Common myeloid progenitor, CD34-positive (primary cell): ENCODE results near the gene LRMDA.

ENCODE experiments used
- CTCF ChIA-PET: fragments of 350-600 bp; sonication (Branson Sonifier 250); formaldehyde crosslinking; loops from one replicate; lab custom pipeline; 2021; ENCODE audit warnings: antibody characterized with exemption; lab: Charles Lee
- POLR2A ChIA-PET: fragments of 350-600 bp; sonication (Branson Sonifier 250); formaldehyde crosslinking; loops from one replicate; lab custom pipeline; 2021; ENCODE audit warnings: antibody characterized with exemption; lab: Charles Lee
- DNase-seq, 3 donors: peaks; one replicate each; pipeline versions ENCODE4 v3.0.0 to v3.0.0-alpha.2; 2013
- H3K27ac ChIP-seq, 2 experiments: 1 replicate in 1 of 2; 2 replicates in 1 of 2; pipeline ENCODE4 v1.7.0; 2013; ENCODE audit warnings: inconsistent platforms in 2 of 2, low read length in 2 of 2, mild to moderate bottlenecking in 2 of 2, low read depth in 1 of 2, moderate library complexity in 1 of 2; ENCODE audit not compliant: severe bottlenecking in 2 of 2, insufficient read depth in 1 of 2, poor library complexity in 1 of 2
- H3K27me3 ChIP-seq, 5 experiments: replicated peaks in 2 of 5; 1 replicate in 3 of 5; 2 replicates in 2 of 5; pipeline versions ENCODE4 v1.6.1 to v1.7.0; 2013; ENCODE audit warnings: low read length in 4 of 5, mild to moderate bottlenecking in 2 of 5, moderate library complexity in 2 of 5, inconsistent platforms in 1 of 5; ENCODE audit not compliant: insufficient read depth in 5 of 5, control insufficient read depth in 4 of 5
- H3K36me3 ChIP-seq, 4 experiments: 1 replicate in 2 of 4; 2 replicates in 2 of 4; pipeline versions ENCODE4 v1.6.1 to v1.7.0; 2013; ENCODE audit warnings: low read length in 3 of 4, control low read depth in 1 of 4, mild to moderate bottlenecking in 1 of 4; ENCODE audit not compliant: control insufficient read depth in 4 of 4, insufficient read depth in 4 of 4
- H3K4me1 ChIP-seq, 4 experiments: 1 replicate in 3 of 4; 2 replicates in 1 of 4; pipeline versions ENCODE4 v1.6.1 to v1.7.1; 2013; ENCODE audit warnings: low read length in 3 of 4, mild to moderate bottlenecking in 3 of 4, control low read depth in 1 of 4, inconsistent platforms in 1 of 4, moderate library complexity in 1 of 4; ENCODE audit not compliant: control insufficient read depth in 4 of 4, insufficient read depth in 4 of 4; ENCODE audit errors: control extremely low read depth in 1 of 4
- H3K4me3 ChIP-seq, 7 experiments: 1 replicate in 4 of 7; 2 replicates in 3 of 7; pipeline versions ENCODE4 v1.5.1 to v1.7.0; 2013; ENCODE audit warnings: mild to moderate bottlenecking in 7 of 7, low read length in 6 of 7, moderate library complexity in 6 of 7, inconsistent platforms in 2 of 7, low read depth in 2 of 7, control low read depth in 1 of 7; ENCODE audit not compliant: insufficient read depth in 4 of 7, control insufficient read depth in 1 of 7; ENCODE audit errors: extremely low read depth in 1 of 7
- H3K9me3 ChIP-seq, 5 experiments: 1 replicate in 4 of 5; 2 replicates in 1 of 5; pipeline versions ENCODE4 v1.6.1 to v1.7.1; 2013; ENCODE audit warnings: low read length in 4 of 5, mild to moderate bottlenecking in 2 of 5, inconsistent platforms in 1 of 5, low read depth in 1 of 5, moderate library complexity in 1 of 5; ENCODE audit not compliant: control insufficient read depth in 4 of 5, insufficient read depth in 2 of 5; ENCODE audit errors: control extremely low read depth in 1 of 5
- WGBS: methylation state at CpG from one replicate; pipeline ENCODE4 v1.1.5; 2013; ENCODE audit not compliant: insufficient coverage; 5-methylcytosine and 5-hydroxymethylcytosine counted together

Gene LRMDA

GRCh38 chr10:75817198-75817597 is 385.8 kb downstream of the LRMDA start:
- Histone ChIP-seq H3K9me3 (peaks cover 0 to 8% (median 0%) of the 10 kb centered on the region in 5 experiments), H3K4me3 (no peak overlapping the region), H3K27ac (no peak overlapping the region), H3K27me3 (no peaks in the 10 kb centered on the region), H3K4me1 (no peaks in the 10 kb centered on the region), H3K36me3 (peaks cover 0 to 2% (median 0%) of the 10 kb centered on the region in 4 experiments)
- DNase-seq, result no peak
- 100% methylated on average over 1 of the region's 2 CpGs for WGBS
- ChIA-PET CTCF (no interaction called here), POLR2A (no interaction called here)

GRCh38 chr10:75818552-75818951 is 387.1 kb downstream of the LRMDA start:
- WGBS, result 94% methylated on average over 3 of the region's 4 CpGs
- Histone ChIP-seq H3K27ac (no peak overlapping the region), H3K4me1 (no peaks in the 10 kb centered on the region), H3K36me3 (peaks cover 0 to 2% (median 0%) of the 10 kb centered on the region in 4 experiments), H3K9me3 (peaks cover 0 to 10% (median 0%) of the 10 kb centered on the region in 5 experiments), H3K27me3 (no peaks in the 10 kb centered on the region), H3K4me3 (no peak overlapping the region)
- ChIA-PET POLR2A (no interaction called here), CTCF (no interaction called here)
- no peak for DNase-seq

- POLR2A ChIA-PET, result no interaction called here
- 43% methylated on average over 2 of the region's 5 CpGs for WGBS
Observed at GRCh38 chr10:75825235-75825634, 393.8 kb downstream of the LRMDA start.

GRCh38 chr10:75825661-75826060 is 394.2 kb downstream of the LRMDA start:
- ChIA-PET CTCF (interaction anchor here (0.6 to 1.5 kb wide), 2 partner anchors 93 to 211 kb away, joined by 3 read pairs; no protein-coding TSS in a partner anchor), POLR2A (no interaction called here)
- no peak overlapping the region for H3K27ac ChIP-seq
- no peak for DNase-seq
- H3K36me3 ChIP-seq, result no peaks in the 10 kb centered on the region
- H3K4me3 ChIP-seq, result no peak overlapping the region
- peaks cover 0 to 8% (median 0%) of the 10 kb centered on the region in 5 experiments for H3K9me3 ChIP-seq
- H3K27me3 ChIP-seq, result no peaks in the 10 kb centered on the region
- peaks cover 0 to 3% (median 3%) of the 10 kb centered on the region in 4 experiments for H3K4me1 ChIP-seq
- WGBS, result 89% methylated on average over 3 of the region's 5 CpGs

More at GRCh38 chr10:75825235-75825634, 393.8 kb downstream of the LRMDA start:
- Histone ChIP-seq H3K9me3 (peaks cover 0 to 8% (median 0%) of the 10 kb centered on the region in 5 experiments), H3K36me3 (no peaks in the 10 kb centered on the region), H3K4me1 (peaks cover 0 to 3% (median 3%) of the 10 kb centered on the region in 4 experiments), H3K4me3 (no peak overlapping the region), H3K27ac (no peak overlapping the region), H3K27me3 (no peaks in the 10 kb centered on the region)
- DNase-seq, result peak in 2 of 3 donors; percentile 14 to 42
- CTCF ChIA-PET, result interaction anchor here (1.5 kb wide), 1 partner anchor 212 kb away, joined by 3 read pairs; no protein-coding TSS in a partner anchor

- Histone ChIP-seq H3K36me3 (no peaks in the 10 kb centered on the region), H3K4me1 (peaks cover 0 to 3% (median 3%) of the 10 kb centered on the region in 4 experiments), H3K9me3 (peaks cover 0 to 5% (median 0%) of the 10 kb centered on the region in 5 experiments), H3K4me3 (no peak overlapping the region), H3K27ac (no peak overlapping the region), H3K27me3 (no peaks in the 10 kb centered on the region)
- DNase-seq, result no peak
- ChIA-PET POLR2A (no interaction called here), CTCF (no interaction called here)
- 100% methylated on average over 2 of the region's 5 CpGs for WGBS
Observed at GRCh38 chr10:75826846-75827245, 395.4 kb downstream of the LRMDA start.

- Histone ChIP-seq H3K27ac (no peak overlapping the region), H3K9me3 (peaks cover 0 to 5% (median 0%) of the 10 kb centered on the region in 5 experiments), H3K27me3 (no peaks in the 10 kb centered on the region), H3K4me1 (peaks cover 0 to 3% (median 3%) of the 10 kb centered on the region in 4 experiments), H3K4me3 (no peak overlapping the region), H3K36me3 (no peaks in the 10 kb centered on the region)
- WGBS, result 100% methylated on average over 5 of the region's 5 CpGs
- no peak for DNase-seq
- POLR2A ChIA-PET, result no interaction called here
- CTCF ChIA-PET, result no interaction called here
Observed at GRCh38 chr10:75827587-75828021, 396.2 kb downstream of the LRMDA start.

GRCh38 chr10:75828413-75828812 is 397.0 kb downstream of the LRMDA start:
- WGBS, result 100% methylated on average over 1 of the region's 3 CpGs
- CTCF ChIA-PET, result interaction anchor here (1.4 kb wide), 1 partner anchor 38 kb away, joined by 3 read pairs; no protein-coding TSS in a partner anchor
- Histone ChIP-seq H3K9me3 (peaks cover 0 to 2% (median 0%) of the 10 kb centered on the region in 5 experiments), H3K4me1 (peaks cover 0 to 3% (median 3%) of the 10 kb centered on the region in 4 experiments), H3K27ac (no peak overlapping the region), H3K27me3 (no peaks in the 10 kb centered on the region), H3K4me3 (no peak overlapping the region), H3K36me3 (no peaks in the 10 kb centered on the region)
- POLR2A ChIA-PET, result no interaction called here
- DNase-seq, result no peak
